K562 (cell line): ENCODE results near the gene GZMH. TPM values are rescaled to one million over a fixed set of nuclear protein-coding genes. Genes with fewer than 3 reads are reported as not detected.
"Not testable (repeated sequence)": the region's sequence is repeated elsewhere in the genome, so short reads cannot be mapped to it uniquely, and the experiment has no call there.

Experiments used
- ATAC-seq: fragments of 200-7000 bp; cut with Tn5 transposase; 3 replicates; pipeline ENCODE4 v1.9.1; 2020; ENCODE audit warnings: moderate library complexity
- BruUV-seq: library from RNA; stranded (reverse); fragments of 400-500 nt; replicated peaks from 2 replicates; lab custom pipeline; 2021; lab: Mats Ljungman, UMichigan
- CTCF ChIA-PET: fragments of 300-600 bp; formaldehyde crosslinking; extraction: SDS; loops from one replicate; lab custom pipeline; 2021; ENCODE audit warnings: low intra/inter-chr PET ratio; lab: Yijun Ruan, JAX
- POLR2A ChIA-PET: fragments of 300-600, 350-650 bp; sonication (Branson Sonifier 250); formaldehyde crosslinking; extraction: SDS; loops from one replicate; lab custom pipeline; 2021; ENCODE audit warnings: antibody characterized with exemption, inconsistent platforms; lab: Yijun Ruan, JAX
- DNase-seq, 4 experiments: peaks; one replicate each; pipeline versions ENCODE4 v3.0.0 to v3.0.0-alpha.2; 2011 to 2018; ENCODE audit warnings: low spot score in 3 of 4, mixed read lengths in 3 of 4; ENCODE audit errors: extremely low read depth in 1 of 4
- FAIRE-seq: peaks from 2 replicates; lab custom pipeline; 2011; peaks lifted over from hg19 to GRCh38; lab: Jason Lieb, UNC
- H2AFZ ChIP-seq: 2 replicates; pipeline ENCODE4 v1.6.0; 2011; ENCODE audit warnings: low read depth, low read length, control low read depth, inconsistent platforms
- H3K27ac ChIP-seq: fragments of 200-600 bp; 3 replicates; pipeline ENCODE4 v1.8.0; 2011; ENCODE audit warnings: low read depth, mild to moderate bottlenecking, control low read depth, inconsistent platforms, low read length, moderate library complexity, mixed read lengths; ENCODE audit errors: extremely low read depth
- H3K27me3 ChIP-seq, 2 experiments: fragments of 300-600 bp in 1 of 2; 2 replicates in 1 of 2; 3 replicates in 1 of 2; pipeline versions ENCODE4 v1.6.0 to v1.8.0; 2011; ENCODE audit warnings: inconsistent platforms in 2 of 2, low read length in 2 of 2, mild to moderate bottlenecking in 1 of 2, mixed read lengths in 1 of 2, moderate library complexity in 1 of 2; ENCODE audit not compliant: control insufficient read depth in 2 of 2, insufficient read depth in 2 of 2
- H3K36me3 ChIP-seq: fragments of 300-600 bp; 3 replicates; pipeline ENCODE4 v1.8.0; 2011; ENCODE audit warnings: mild to moderate bottlenecking, low read length, inconsistent platforms; ENCODE audit not compliant: control insufficient read depth, insufficient read depth
- H3K4me1 ChIP-seq, 2 experiments: fragments of 200-600 bp in 1 of 2; replicated peaks in 1 of 2; 2 replicates in 1 of 2; 3 replicates in 1 of 2; pipeline versions ENCODE4 v1.5.1 to v1.8.0; 2011; ENCODE audit warnings: inconsistent platforms in 2 of 2, low read length in 2 of 2, mild to moderate bottlenecking in 1 of 2, mixed read lengths in 1 of 2, moderate library complexity in 1 of 2; ENCODE audit not compliant: control insufficient read depth in 2 of 2, insufficient read depth in 2 of 2
- H3K4me2 ChIP-seq: 2 replicates; pipeline ENCODE4 v1.6.1; 2011; ENCODE audit warnings: low read length, control low read depth, inconsistent platforms, mixed read lengths; ENCODE audit not compliant: insufficient read depth
- H3K4me3 ChIP-seq: fragments of 200-600 bp; sonication (generic), shearing (Covaris generic); 2 replicates; pipeline ENCODE4 v1.5.1; 2016; ENCODE audit warnings: control low read depth, inconsistent platforms
- H3K79me2 ChIP-seq: fragments of 200-600 bp; 3 replicates; pipeline ENCODE4 v1.8.0; 2011; ENCODE audit warnings: low read length, inconsistent platforms; ENCODE audit not compliant: control insufficient read depth, insufficient read depth
- H3K9ac ChIP-seq, 2 experiments: 2 replicates each; pipeline versions ENCODE4 v1.6.0 to v1.6.1; 2011; ENCODE audit warnings: low read depth in 2 of 2, low read length in 2 of 2, control low read depth in 1 of 2, inconsistent platforms in 1 of 2, mild to moderate bottlenecking in 1 of 2, mixed read lengths in 1 of 2; ENCODE audit not compliant: insufficient read depth in 1 of 2
- H3K9me1 ChIP-seq: one replicate; pipeline ENCODE4 v1.6.0; 2011; ENCODE audit warnings: inconsistent platforms, mild to moderate bottlenecking, low read length, moderate library complexity; ENCODE audit not compliant: control insufficient read depth, insufficient read depth
- H3K9me3 ChIP-seq: replicated peaks from 2 replicates; pipeline ENCODE4 v1.5.1; 2011; ENCODE audit warnings: low read depth, low read length, inconsistent platforms; ENCODE audit not compliant: control insufficient read depth, insufficient read depth
- H4K20me1 ChIP-seq: replicated peaks from 2 replicates; pipeline ENCODE4 v1.6.1; 2011; ENCODE audit warnings: low read length, inconsistent platforms, mixed read lengths; ENCODE audit not compliant: control insufficient read depth, insufficient read depth
- NFIC ChIP-seq: fragments of 450-650 bp; IDR thresholded peaks from 2 replicates; pipeline ENCODE4 v1.6.1; 2017; ENCODE audit warnings: mild to moderate bottlenecking, inconsistent platforms
- PML ChIP-seq: IDR thresholded peaks from 2 replicates; pipeline ENCODE4 v1.6.1; 2012; ENCODE audit warnings: low read length, inconsistent platforms
- ZFP36 ChIP-seq: fragments of 150-350 bp; IDR thresholded peaks from 2 replicates; pipeline ENCODE4 v1.6.1; 2018; ENCODE audit warnings: low read length, low read depth; ENCODE audit not compliant: partially characterized antibody
- ZSCAN32 ChIP-seq: fragments of 450-650 bp; formaldehyde crosslinking; IDR thresholded peaks from 2 replicates; pipeline ENCODE4 v1.4.0; 2020; ENCODE audit warnings: mild to moderate bottlenecking, moderate library complexity
- WGBS: fragments of 100-300 bp; shearing (Covaris generic); methylation state at CpG from one replicate; pipeline ENCODE4 v1.1.6; 2016; ENCODE audit warnings: low coverage, mixed read lengths; ENCODE audit not compliant: insufficient coverage; ENCODE audit errors: missing lambda C conversion rate; 5-methylcytosine and 5-hydroxymethylcytosine counted together
- in situ Hi-C: fragments of 300-500 bp; cut with MboI; formaldehyde crosslinking; loops from 4 replicates; pipeline ENCODE4 v1.15.0; 2018; ENCODE audit warnings: inconsistent platforms, mixed read lengths
- intact Hi-C: fragments of 100-400 bp; cut with micrococcal nuclease; formaldehyde crosslinking; loops from 2 replicates; pipeline ENCODE4 v1.14.2; 2022
- polyA plus RNA-seq, 8 experiments: library from polyadenylated mRNA; depleted of rRNA in 4 of 8; stranded (reverse) in 5 of 8; unstranded in 3 of 8; fragments of >200 nt; fragmentation: Nextera tagmentation in 2 of 8; fragmentation: Illumina TruSeq in 1 of 8; extraction: Ambion mirVana in 2 of 8; extraction: Trizol in 1 of 8; gene quantifications; 2 replicates each; pipeline versions ENCODE4 v1.2.1 to v1.2.3, GENCODE V29; 2011 to 2014; ENCODE audit warnings: inconsistent platforms in 1 of 8, missing spikeins in 1 of 8
- total RNA-seq, 7 experiments: library from RNA; depleted of rRNA in 6 of 7; stranded (reverse); fragments of >200 nt in 6 of 7; fragmentation: Illumina TruSeq in 2 of 7; extraction: Trizol in 2 of 7; gene quantifications; 2 replicates each; pipeline versions ENCODE4 v1.2.1 to v1.2.3, GENCODE V29; 2011 to 2021; ENCODE audit warnings: low replicate concordance in 1 of 7

Gene GZMH
- total and polyA plus RNA-seq, 9 of the 15 experiments (the other 6 are each of a cell fraction or from before 2014, with no cell fraction given), result not detected

GRCh38 chr14:24595073-24595808, 14.2 kb downstream of the GZMH start:
- Histone ChIP-seq H3K9ac (no peak overlapping the region), H3K4me3 (no peak overlapping the region), H3K4me2 (no peak overlapping the region), H3K36me3 (no peaks in the 10 kb centered on the region), H3K27me3 (no peaks in the 10 kb centered on the region), H3K27ac (no peak overlapping the region), H3K4me1 (no peaks in the 10 kb centered on the region), H2AFZ (no peak overlapping the region), H3K9me3 (no peaks in the 10 kb centered on the region), H3K9me1 (no peaks in the 10 kb centered on the region), H4K20me1 (no peaks in the 10 kb centered on the region), H3K79me2 (no peaks in the 10 kb centered on the region)
- DNase-seq, result no peak
- CTCF ChIA-PET, result no interaction called here
- in situ Hi-C loops, result no loop called here
- WGBS, result 0% methylated on average over 1 of the region's 3 CpGs
- POLR2A ChIA-PET, result no interaction called here
- intact Hi-C loops, result no loop called here
- TF ChIP-seq PML (no peak), ZSCAN32 (CRISPR knock-in tag) (no peak), NFIC (peak; percentile 23; the same call in 1 of the 2 replicates), ZFP36 (peak; percentile 88)
- no peak for ATAC-seq
- no peak for FAIRE-seq
- BruUV-seq, result no TSS peak

GRCh38 chr14:24591004-24591403, 18.5 kb downstream of the GZMH start:
- POLR2A ChIA-PET, BruUV-seq, in situ Hi-C loops, H4K20me1 ChIP-seq, FAIRE-seq, intact Hi-C loops, H3K79me2 ChIP-seq, H3K27ac ChIP-seq, DNase-seq, H3K9ac ChIP-seq, H3K9me3 ChIP-seq, H3K36me3 ChIP-seq, H3K4me2 ChIP-seq, CTCF ChIA-PET, H2AFZ ChIP-seq, H3K27me3 ChIP-seq, ATAC-seq, H3K4me3 ChIP-seq, H3K4me1 ChIP-seq, H3K9me1 ChIP-seq: not testable (repeated sequence)
- WGBS, result 0% methylated on average over 2 of the region's 2 CpGs

- H3K79me2 ChIP-seq, DNase-seq, H3K9me1 ChIP-seq, H3K4me1 ChIP-seq, H3K4me3 ChIP-seq, H3K27ac ChIP-seq, H3K9me3 ChIP-seq, FAIRE-seq, POLR2A ChIA-PET, H3K4me2 ChIP-seq, ATAC-seq, BruUV-seq, H2AFZ ChIP-seq, H4K20me1 ChIP-seq, CTCF ChIA-PET, H3K27me3 ChIP-seq, intact Hi-C loops, H3K9ac ChIP-seq, H3K36me3 ChIP-seq, in situ Hi-C loops: not testable (repeated sequence)
- WGBS, result 0% methylated on average over 1 of the region's 3 CpGs
Observed at GRCh38 chr14:24584402-24584801, 25.1 kb downstream of the GZMH start.
